PC-9 (cell line): ENCODE data around the gene CHD5. TPM values are rescaled to one million over a fixed set of nuclear protein-coding genes. Genes with fewer than 3 reads are reported as not detected.

ENCODE experiments used
- BruUV-seq: library from RNA; stranded (reverse); fragments of 400-500 nt; replicated peaks from 2 replicates; lab custom pipeline; 2021; lab: Mats Ljungman, UMichigan
- CTCF ChIA-PET: fragments of 300-600 bp; sonication (Branson Sonifier 250); formaldehyde crosslinking; loops from one replicate; lab custom pipeline; 2022; ENCODE audit warnings: antibody characterized with exemption; lab: Charles Lee
- POLR2A ChIA-PET: fragments of 300-600 bp; sonication (Branson Sonifier 250); formaldehyde crosslinking; loops from one replicate; lab custom pipeline; 2022; ENCODE audit warnings: antibody characterized with exemption; ENCODE audit not compliant: unreplicated experiment; lab: Charles Lee
- DNase-seq, 2 experiments: peaks; one replicate each; pipeline versions ENCODE4 v3.0.0 to v3.0.0-alpha.2; 2015 to 2022; ENCODE audit warnings: mixed read lengths in 1 of 2
- H2AFZ ChIP-seq: fragments of 200-600 bp; sonication (generic); 2 replicates; pipeline ENCODE4 v1.8.1; 2017; ENCODE audit warnings: antibody characterized with exemption
- H3F3A ChIP-seq: fragments of 200-600 bp; sonication (generic); 2 replicates; pipeline ENCODE4 v1.8.1; 2017; ENCODE audit warnings: antibody characterized with exemption, mild to moderate bottlenecking, low read depth; ENCODE audit not compliant: insufficient read depth
- H3K27ac ChIP-seq: fragments of 200-600 bp; sonication (generic); 2 replicates; pipeline ENCODE4 v1.6.1; 2016; ENCODE audit warnings: mixed run types
- H3K27me3 ChIP-seq: fragments of 200-600 bp; sonication (generic); 2 replicates; pipeline ENCODE4 v1.6.1; 2016; ENCODE audit warnings: low read depth, mixed run types; ENCODE audit not compliant: insufficient read depth
- H3K36me3 ChIP-seq: fragments of 200-600 bp; sonication (generic); 2 replicates; pipeline ENCODE4 v1.6.1; 2016; ENCODE audit warnings: low read depth, mixed run types
- H3K4me1 ChIP-seq: fragments of 200-600 bp; sonication (generic); replicated peaks from 2 replicates; pipeline ENCODE4 v1.6.1; 2016; ENCODE audit warnings: mixed run types; ENCODE audit not compliant: insufficient read depth
- H3K4me2 ChIP-seq: fragments of 200-600 bp; sonication (generic); 2 replicates; pipeline ENCODE4 v1.6.1; 2017; ENCODE audit warnings: mixed run types
- H3K4me3 ChIP-seq: fragments of 200-600 bp; sonication (generic); 2 replicates; pipeline ENCODE4 v1.6.1; 2016; ENCODE audit warnings: mixed run types
- H3K79me2 ChIP-seq: fragments of 200-600 bp; sonication (generic); 2 replicates; pipeline ENCODE4 v1.6.1; 2017; ENCODE audit warnings: low read depth, mixed run types
- H3K9me2 ChIP-seq: fragments of 200-600 bp; sonication (generic); 2 replicates; pipeline ENCODE4 v1.8.1; 2017; ENCODE audit warnings: mild to moderate bottlenecking; ENCODE audit not compliant: insufficient read depth
- H3K9me3 ChIP-seq: fragments of 200-600 bp; sonication (generic); 2 replicates; pipeline ENCODE4 v1.8.1; 2016; ENCODE audit warnings: low read depth; ENCODE audit not compliant: insufficient read depth
- H4K20me1 ChIP-seq: fragments of 200-600 bp; sonication (generic); 2 replicates; pipeline ENCODE4 v1.8.1; 2017; ENCODE audit not compliant: insufficient read depth
- CTCF ChIP-seq: fragments of 200-600 bp; sonication (generic); conservative IDR thresholded peaks from 2 replicates; pipeline ENCODE4 v1.6.1; 2017; ENCODE audit warnings: mixed run types, antibody characterized with exemption, mild to moderate bottlenecking, moderate library complexity
- EZH2 ChIP-seq: fragments of 200-600 bp; sonication (generic); IDR thresholded peaks from 2 replicates; pipeline ENCODE4 v1.8.0; 2017; ENCODE audit warnings: antibody characterized with exemption, low read depth
- intact Hi-C: fragments of 100-400 bp; cut with micrococcal nuclease; formaldehyde crosslinking; loops from one replicate; pipeline ENCODE4 v1.10.0; 2022; ENCODE audit not compliant: unreplicated experiment
- total RNA-seq: library from RNA; stranded (reverse); gene quantifications from 2 replicates; pipeline ENCODE4 v1.2.3, GENCODE V29; 2021

CHD5 gene
- total RNA-seq, 1 experiment from 2014 or later, result 0.50 TPM

- H3K36me3 ChIP-seq, result no peaks in the 10 kb centered on the region
- H3K4me2 ChIP-seq, result no peak overlapping the region
- ChIA-PET CTCF (no interaction called here), POLR2A (no interaction called here)
- peaks cover 2% of the 10 kb centered on the region; the same call in 1 of the 2 replicates for H3F3A ChIP-seq
- intact Hi-C loops, result no loop called here
- H3K27ac ChIP-seq, result no peak overlapping the region
- no peak overlapping the region for H2AFZ ChIP-seq
- H4K20me1 ChIP-seq, result no peaks in the 10 kb centered on the region
- no peak overlapping the region for H3K4me3 ChIP-seq
- peaks cover 2% of the 10 kb centered on the region for H3K4me1 ChIP-seq
- H3K9me2 ChIP-seq, result no peaks in the 10 kb centered on the region
- BruUV-seq, result no TSS peak
- TF ChIP-seq CTCF, result no peak
- no peak for TF ChIP-seq EZH2
- DNase-seq, result no peak
- H3K9me3 ChIP-seq, result no peaks in the 10 kb centered on the region
- H3K27me3 ChIP-seq, result peaks cover 10% of the 10 kb centered on the region
- no peaks in the 10 kb centered on the region for H3K79me2 ChIP-seq
Observed at GRCh38 chr1:6163191-6163972, 16.7 kb downstream of the CHD5 start.

GRCh38 chr1:6162773-6163172 lies 17.3 kb downstream of the CHD5 start:
- Histone ChIP-seq H3F3A (peaks cover 7% of the 10 kb centered on the region; the same call in 1 of the 2 replicates), H3K27me3 (peaks cover 10% of the 10 kb centered on the region; the same call in 1 of the 2 replicates), H3K9me2 (no peaks in the 10 kb centered on the region), H3K4me1 (peaks cover 7% of the 10 kb centered on the region), H3K4me3 (no peak overlapping the region), H3K36me3 (no peaks in the 10 kb centered on the region), H3K4me2 (no peak overlapping the region), H3K27ac (no peak overlapping the region), H2AFZ (no peak overlapping the region), H4K20me1 (no peaks in the 10 kb centered on the region), H3K9me3 (no peaks in the 10 kb centered on the region), H3K79me2 (no peaks in the 10 kb centered on the region)
- intact Hi-C loops, result no loop called here
- CTCF ChIA-PET, result no interaction called here
- TF ChIP-seq EZH2 (no peak), CTCF (no peak)
- POLR2A ChIA-PET, result no interaction called here
- BruUV-seq, result no TSS peak
- no peak for DNase-seq

GRCh38 chr1:6162341-6162740 lies 17.8 kb downstream of the CHD5 start:
- intact Hi-C loops, result no loop called here
- no peak for DNase-seq
- Histone ChIP-seq H3K9me3 (no peaks in the 10 kb centered on the region), H3K36me3 (no peaks in the 10 kb centered on the region), H4K20me1 (no peaks in the 10 kb centered on the region), H3K27me3 (peaks cover 10% of the 10 kb centered on the region; the same call in 1 of the 2 replicates), H2AFZ (no peak overlapping the region), H3K4me1 (peaks cover 11% of the 10 kb centered on the region), H3K4me3 (no peak overlapping the region), H3F3A (peaks cover 10% of the 10 kb centered on the region; the same call in 1 of the 2 replicates), H3K79me2 (no peaks in the 10 kb centered on the region), H3K27ac (no peak overlapping the region), H3K4me2 (no peak overlapping the region), H3K9me2 (no peaks in the 10 kb centered on the region)
- TF ChIP-seq EZH2 (no peak), CTCF (no peak)
- CTCF ChIA-PET, result no interaction called here
- POLR2A ChIA-PET, result no interaction called here
- no TSS peak for BruUV-seq
